HEK293T (cell line): ENCODE measurements around the gene DNAH17.

Experiments
- CTCF ChIA-PET: fragments of 350-600 bp; formaldehyde crosslinking; extraction: SDS; loops from one replicate; lab custom pipeline; 2021; ENCODE audit warnings: antibody characterized with exemption, inconsistent platforms; lab: Yijun Ruan, JAX
- POLR2A ChIA-PET: fragments of 350-600 bp; formaldehyde crosslinking; extraction: SDS; loops from one replicate; lab custom pipeline; 2020; ENCODE audit warnings: antibody characterized with exemption, inconsistent platforms; lab: Yijun Ruan, JAX
- DNase-seq: peaks from one replicate; pipeline ENCODE4 v3.0.0; 2012; ENCODE audit warnings: mixed read lengths; ENCODE audit errors: extremely low spot score
- ARNT ChIP-seq: fragments of 450-650 bp; IDR thresholded peaks from 2 replicates; pipeline ENCODE4 v1.6.1; 2017; ENCODE audit warnings: mild to moderate bottlenecking
- BHLHE40 ChIP-seq: fragments of 450-650 bp; IDR thresholded peaks from 2 replicates; pipeline ENCODE4 v1.6.1; 2016; ENCODE audit warnings: mild to moderate bottlenecking, moderate library complexity, borderline replicate concordance
- CTBP1 ChIP-seq: fragments of 450-650 bp; IDR thresholded peaks from 2 replicates; pipeline ENCODE4 v1.6.1; 2016; ENCODE audit warnings: borderline replicate concordance
- ELF4 ChIP-seq: fragments of 450-650 bp; IDR thresholded peaks from 2 replicates; pipeline ENCODE4 v1.6.1; 2017; ENCODE audit warnings: antibody characterized with exemption
- FOXA1 ChIP-seq: fragments of 450-650 bp; IDR thresholded peaks from 2 replicates; pipeline ENCODE4 v1.6.1; 2016; ENCODE audit warnings: mild to moderate bottlenecking
- FOXK2 ChIP-seq: fragments of 450-650 bp; IDR thresholded peaks from 2 replicates; pipeline ENCODE4 v1.6.1; 2016; ENCODE audit warnings: mild to moderate bottlenecking
- FOXM1 ChIP-seq: fragments of 450-650 bp; IDR thresholded peaks from 2 replicates; pipeline ENCODE4 v1.6.1; 2017; ENCODE audit warnings: mild to moderate bottlenecking, borderline replicate concordance
- HDGF ChIP-seq: fragments of 450-650 bp; IDR thresholded peaks from 2 replicates; pipeline ENCODE4 v1.6.1; 2017; ENCODE audit warnings: antibody characterized with exemption, borderline replicate concordance
- L3MBTL2 ChIP-seq: fragments of 450-650 bp; conservative IDR thresholded peaks from 2 replicates; pipeline ENCODE4 v1.6.1; 2016; ENCODE audit warnings: mild to moderate bottlenecking
- LEF1 ChIP-seq: fragments of 450-650 bp; IDR thresholded peaks from 2 replicates; pipeline ENCODE4 v1.6.1; 2017; ENCODE audit warnings: mild to moderate bottlenecking, borderline replicate concordance
- NFRKB ChIP-seq: fragments of 450-650 bp; IDR thresholded peaks from 2 replicates; pipeline ENCODE4 v1.6.1; 2016; ENCODE audit warnings: mild to moderate bottlenecking, moderate library complexity
- PKNOX1 ChIP-seq: fragments of 450-650 bp; IDR thresholded peaks from 2 replicates; pipeline ENCODE4 v1.6.1; 2016
- SP1 ChIP-seq: fragments of 450-650 bp; IDR thresholded peaks from 2 replicates; pipeline ENCODE4 v1.6.1; 2017
- SUZ12 ChIP-seq: fragments of 450-650 bp; IDR thresholded peaks from 2 replicates; pipeline ENCODE4 v1.6.1; 2016; ENCODE audit warnings: mild to moderate bottlenecking
- TARDBP ChIP-seq: fragments of 450-650 bp; IDR thresholded peaks from 2 replicates; pipeline ENCODE4 v1.6.1; 2016
- ZNF384 ChIP-seq: fragments of 450-650 bp; IDR thresholded peaks from 2 replicates; pipeline ENCODE4 v1.6.1; 2016

DNAH17 gene

GRCh38 chr17:78417531-78417909, 159.7 kb downstream of the DNAH17 start:
- CTCF ChIA-PET, result interaction anchor here (0.7 kb wide), 1 partner anchor 57 kb away, joined by 3 read pairs; no protein-coding TSS in a partner anchor
- POLR2A ChIA-PET, result no interaction called here
- DNase-seq, result no peak
- TF ChIP-seq L3MBTL2, result no peak
- TF ChIP-seq ELF4, result no peak
- TF ChIP-seq HDGF, result no peak
- no peak for TF ChIP-seq LEF1
- no peak for TF ChIP-seq SUZ12
- TF ChIP-seq FOXK2, result no peak
- no peak for TF ChIP-seq NFRKB
- TF ChIP-seq ZNF384, result no peak
- TF ChIP-seq FOXM1, result no peak
- no peak for TF ChIP-seq TARDBP
- no peak for TF ChIP-seq CTBP1
- no peak for TF ChIP-seq FOXA1
- no peak for TF ChIP-seq BHLHE40
- TF ChIP-seq ARNT, result no peak
- TF ChIP-seq PKNOX1, result no peak
- TF ChIP-seq SP1, result no peak

DNA sequence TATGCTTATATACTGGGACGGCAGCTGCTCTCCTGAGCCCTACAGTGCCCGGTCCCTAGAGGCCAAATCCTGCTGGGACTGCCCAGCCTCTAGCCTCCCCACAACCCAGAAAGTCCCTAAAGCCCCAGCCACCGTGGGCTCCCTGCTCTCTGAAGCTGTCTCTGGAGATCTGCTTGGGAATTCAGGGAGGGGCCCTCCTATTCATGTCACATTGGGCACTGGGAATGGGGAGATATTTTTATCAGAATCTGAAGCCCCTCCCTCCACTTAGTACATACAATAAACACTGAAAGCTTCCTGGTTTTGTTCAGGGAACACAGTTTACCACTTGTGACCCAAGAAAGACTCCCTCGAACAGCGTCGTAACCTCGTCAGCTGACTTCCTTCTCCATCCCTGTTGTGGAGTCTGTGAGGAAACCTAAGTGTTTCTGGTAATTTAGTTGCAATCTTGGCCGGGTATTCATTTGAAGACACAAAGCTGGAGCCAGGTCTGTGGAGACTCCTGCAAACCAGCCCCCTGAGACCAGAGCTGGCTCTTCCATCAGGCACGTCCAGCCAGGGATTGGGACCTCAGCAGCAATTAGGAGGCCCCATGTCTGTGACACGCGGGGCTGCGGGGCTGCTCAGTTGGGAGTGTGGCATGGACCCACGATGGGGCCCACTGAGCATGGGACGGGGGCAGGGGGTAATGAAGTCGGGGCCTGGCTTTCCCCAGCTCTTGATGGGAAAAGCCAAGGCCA, 160.2 kb downstream of the DNAH17 start:
- CTCF ChIA-PET, result no interaction called here
- DNase-seq, result no peak
- TF ChIP-seq PKNOX1 (no peak), ZNF384 (no peak), L3MBTL2 (no peak), CTBP1 (no peak), ARNT (no peak), NFRKB (no peak), BHLHE40 (no peak), ELF4 (no peak), TARDBP (no peak)
- POLR2A ChIA-PET, result no interaction called here

DNA sequence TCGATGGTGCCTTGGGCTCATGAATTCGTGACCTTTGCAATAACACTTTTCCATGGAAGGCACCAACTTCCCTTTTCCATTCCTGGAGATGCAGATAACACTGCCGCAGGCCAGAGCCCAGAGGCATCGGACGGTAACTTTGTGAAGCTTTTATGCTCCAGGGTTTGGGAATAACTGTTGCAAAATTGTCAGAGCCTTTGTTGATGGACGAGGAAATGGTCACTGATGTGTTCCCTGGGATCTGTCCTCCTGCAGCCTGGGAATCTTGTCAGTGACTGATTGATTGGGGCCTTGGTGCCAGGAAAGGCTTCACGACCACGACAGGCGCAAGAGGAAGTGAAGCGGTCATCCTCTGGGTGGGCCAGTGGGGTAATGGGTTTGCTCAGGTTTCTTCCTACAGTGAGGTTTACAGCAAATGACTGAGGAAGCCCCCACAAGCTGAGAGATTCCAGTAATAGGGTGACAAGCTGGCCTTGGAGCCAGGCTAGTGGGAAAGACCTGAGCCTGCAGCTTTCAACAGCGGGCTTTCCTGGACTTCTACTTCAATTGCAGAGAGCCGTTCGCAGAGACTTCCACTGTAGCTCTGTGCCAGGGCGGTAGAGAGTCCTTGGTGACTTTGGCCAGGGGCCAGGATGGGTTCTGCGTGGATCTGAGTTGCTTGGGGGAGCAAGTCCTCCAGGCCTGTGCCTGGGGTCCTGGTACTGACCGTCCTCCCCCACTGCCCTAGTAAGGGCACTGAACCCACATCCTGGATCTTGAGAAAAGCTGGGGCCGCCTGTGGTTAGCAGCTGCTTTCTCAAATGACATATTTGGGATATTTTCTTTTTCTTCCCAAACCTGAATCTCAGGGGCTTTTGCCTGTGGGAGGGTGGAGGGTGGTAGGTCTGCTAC, 161.1 kb downstream of the DNAH17 start:
- ChIA-PET POLR2A (no interaction called here), CTCF (no interaction called here)
- no peak for DNase-seq
- TF ChIP-seq ARNT (no peak), FOXK2 (no peak), ZNF384 (no peak)

GRCh38 chr17:78414178-78415162, 162.7 kb downstream of the DNAH17 start:
- ChIA-PET CTCF (interaction anchor here (0.6 kb wide), 2 partner anchors 9 to 124 kb away, joined by 3 read pairs; no protein-coding TSS in a partner anchor), POLR2A (no interaction called here)

DNA sequence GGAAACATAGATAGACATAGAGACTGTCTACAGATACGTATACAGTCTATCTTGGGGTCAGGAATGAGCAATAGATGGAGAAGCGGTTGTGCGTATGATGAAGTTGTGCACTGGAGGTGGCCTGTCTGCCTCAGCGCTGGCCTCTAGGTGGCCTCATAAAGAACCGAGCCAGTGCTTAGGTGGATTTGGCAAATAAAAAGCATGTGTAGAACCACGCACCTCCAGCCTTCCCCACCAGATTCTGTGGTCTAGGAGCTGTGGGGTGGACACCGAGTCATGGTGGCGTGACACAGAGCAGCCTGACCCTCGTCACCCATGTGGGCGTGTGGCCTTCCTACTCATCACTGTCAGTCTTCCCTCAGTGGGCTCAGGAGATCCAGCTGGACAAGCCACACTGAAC, 164.8 kb downstream of the DNAH17 start:
- TF ChIP-seq BHLHE40, result no peak
- TF ChIP-seq LEF1, result no peak
- no peak for TF ChIP-seq PKNOX1
- TF ChIP-seq SP1, result no peak
- TF ChIP-seq FOXM1, result no peak
- TF ChIP-seq HDGF, result no peak
- DNase-seq, result peak; percentile 59
- CTCF ChIA-PET, result interaction anchor here (0.6 to 0.7 kb wide), 3 partner anchors 50 to 1533 kb away, joined by 3 to 5 read pairs (median 3); no protein-coding TSS in a partner anchor
- POLR2A ChIA-PET, result no interaction called here

More at GRCh38 chr17:78414178-78415162, 162.7 kb downstream of the DNAH17 start:
- no peak for DNase-seq
- no peak for TF ChIP-seq ARNT
